ENCODE results near the gene LRRC8C. TPM values are rescaled to one million over a fixed set of nuclear protein-coding genes. Genes with fewer than 3 reads are reported as not detected.

The LRRC8C gene
- total RNA-seq, 1 experiment from 2014 or later, result 8.4 TPM

- POLR2A ChIA-PET, result no interaction called here
- H3K9me3 ChIP-seq (ENCODE audit: control insufficient read depth in 1 of 2, insufficient read depth in 1 of 2, low read depth in 1 of 2, low read length in 2 of 2), result no peaks in the 10 kb centered on the region
- intact Hi-C loops (cut with micrococcal nuclease), result loop anchor here (1.0 to 10.0 kb wide), 3 partner anchors 280 to 788 kb away; no protein-coding TSS in a partner anchor
- H3K27me3 ChIP-seq (ENCODE audit: insufficient read depth, low read length), result no peaks in the 10 kb centered on the region
- RAD21 ChIA-PET (ENCODE audit: low non-redundant PET in 1 of 2, low total read pairs in 2 of 2, uncharacterized antibody in 2 of 2, unreplicated experiment in 2 of 2), result interaction anchor here (1.2 to 1.3 kb wide), 2 partner anchors 279 to 280 kb away, joined by 6 to 7 read pairs; no protein-coding TSS in a partner anchor
- H3K27ac ChIP-seq (ENCODE audit: low read depth, low read length), result no peak overlapping the region
- CTCF ChIA-PET, result interaction anchor here (0.7 to 3.7 kb wide), 15 partner anchors 8 to 764 kb away, joined by 3 to 36 read pairs (median 3); partner anchors contain the start of gene LRRC8C
- no peaks in the 10 kb centered on the region for H3K9me2 ChIP-seq (ENCODE audit: insufficient read depth)
- peak overlapping the region; percentile 56 for H3K4me2 ChIP-seq (ENCODE audit: low read length)
- no peaks in the 10 kb centered on the region for H3K36me3 ChIP-seq (ENCODE audit: control insufficient read depth in 1 of 2, insufficient read depth in 2 of 2, low read length in 2 of 2)
- ATAC-seq (peak; percentile 100), DNase-seq (ENCODE audit: low read depth, low spot score) (peak; percentile 28)
- H4K20me1 ChIP-seq (ENCODE audit: insufficient read depth), result no peaks in the 10 kb centered on the region
- peak; percentile 95 for TF ChIP-seq RAD21 (IDR thresholded peaks at IDR 0.05; ENCODE audit: low read depth)
- TF ChIP-seq CTCF (IDR thresholded peaks at IDR 0.05 in 2 of 3, conservative IDR thresholded peaks at IDR 0.05 in 1 of 3; ENCODE audit: borderline replicate concordance in 1 of 3, insufficient read depth in 1 of 3, low read depth in 2 of 3, low read length in 2 of 3), result peak; percentile 88 to 95 (median 94)
- no peak for TF ChIP-seq SP1 (IDR thresholded peaks at IDR 0.05; ENCODE audit: low read depth)
- no peak for TF ChIP-seq ELF1 (IDR thresholded peaks at IDR 0.05; ENCODE audit: borderline replicate concordance, low read depth)
- TF ChIP-seq ZBTB33 (IDR thresholded peaks at IDR 0.05; ENCODE audit: extremely low read depth, insufficient replicate concordance, low read length), result no peak
- no peak for TF ChIP-seq SIN3A (IDR thresholded peaks at IDR 0.05; ENCODE audit: low read depth)
- no peak for TF ChIP-seq REST (IDR thresholded peaks at IDR 0.05; ENCODE audit: low read depth)
- peak; percentile 57 for TF ChIP-seq YY1 (IDR thresholded peaks at IDR 0.05; ENCODE audit: extremely low read depth, insufficient replicate concordance, low read depth, low read length)
- H3K4me3 ChIP-seq (replicated peaks in 1 of 2; ENCODE audit: low read depth in 1 of 2, low read length in 2 of 2), result no peak overlapping the region; a peak in 1 of 4 replicates
- peak overlapping the region; percentile 7 for H2AFZ ChIP-seq (ENCODE audit: low read depth, low read length, poor library complexity, severe bottlenecking)
- BruUV-seq (replicated peaks), result no TSS peak
- H3K79me2 ChIP-seq (ENCODE audit: insufficient read depth, low read length), result no peaks in the 10 kb centered on the region
- H3K4me1 ChIP-seq (ENCODE audit: control insufficient read depth in 1 of 2, insufficient read depth in 2 of 2, low read length in 2 of 2), result peaks cover 0 to 8% of the 10 kb centered on the region in 2 experiments; a peak in 1 of 4 replicates
- no peak overlapping the region for H3K9ac ChIP-seq (ENCODE audit: low read length)
Observed at GRCh38 chr1:89762779-89763648, 130.1 kb downstream of the LRRC8C start.

All from HCT116 (cell line).